Mucosa of descending colon (tissue), 3 donors: Measurements from ENCODE around the gene VSIG10L. TPM values are rescaled to one million over a fixed set of nuclear protein-coding genes. Genes with fewer than 3 reads are reported as not detected.
A peak's percentile ranks its signal among the peaks of the same experiment; 100 is the strongest.

ENCODE experiments used
- ATAC-seq: fragments of 200-7000 bp; cut with Tn5 transposase; one replicate; pipeline ENCODE4 v1.9.1; 2020; ENCODE audit warnings: mild to moderate bottlenecking, moderate library complexity
- DNase-seq, 3 donors: peaks; one replicate each; pipeline ENCODE4 v3.0.0-alpha.2; 2020
- H3K36me3 ChIP-seq: fragments of 200-600 bp; one replicate; pipeline ENCODE4 v1.8.0; 2021; ENCODE audit warnings: low read depth, mild to moderate bottlenecking
- H3K4me1 ChIP-seq: fragments of 200-600 bp; one replicate; pipeline ENCODE4 v1.8.0; 2021; ENCODE audit warnings: low read depth, mild to moderate bottlenecking
- H3K4me3 ChIP-seq: fragments of 200-600 bp; one replicate; pipeline ENCODE4 v1.8.0; 2021; ENCODE audit warnings: mild to moderate bottlenecking
- H3K9me3 ChIP-seq: fragments of 200-600 bp; one replicate; pipeline ENCODE4 v1.8.0; 2021; ENCODE audit warnings: mild to moderate bottlenecking
- intact Hi-C, 2 donors: fragments of 100-400 bp; cut with DNase I in 1 of 2; cut with micrococcal nuclease in 1 of 2; formaldehyde crosslinking; loops; one replicate each; pipeline versions ENCODE4 v1.11.0 to v1.11.1; 2022; cut with DNase I, micrococcal nuclease
- total RNA-seq, 3 donors: library from RNA; stranded (reverse); fragmentation: NEBNext Ultra II Directional in 2 of 3; extraction: Animal tissue kit (Norgen Biotek cat#: 25700) in 2 of 3; gene quantifications; one replicate each; pipeline versions ENCODE4 v1.2.1 to v1.2.4, GENCODE V29; 2021 to 2023
- TF ChIP-seq, protein P1 (sequence below): fragments of 200-600 bp; IDR thresholded peaks from one replicate; pipeline ENCODE4 v1.8.0; 2022; ENCODE audit warnings: antibody characterized with exemption, mild to moderate bottlenecking
- donor health status: DM: no; HTN: no; CAD: no; lungs with moderate emphysema.
- donor health status: DM: no; HTN: no; CAD: no.
- donor health status: DM: no; HTN: yes; CAD: no.

Gene VSIG10L
- total RNA-seq, 3 donors from 2014 or later, result 0.69 to 3.8 (median 1.6) TPM

DNA sequence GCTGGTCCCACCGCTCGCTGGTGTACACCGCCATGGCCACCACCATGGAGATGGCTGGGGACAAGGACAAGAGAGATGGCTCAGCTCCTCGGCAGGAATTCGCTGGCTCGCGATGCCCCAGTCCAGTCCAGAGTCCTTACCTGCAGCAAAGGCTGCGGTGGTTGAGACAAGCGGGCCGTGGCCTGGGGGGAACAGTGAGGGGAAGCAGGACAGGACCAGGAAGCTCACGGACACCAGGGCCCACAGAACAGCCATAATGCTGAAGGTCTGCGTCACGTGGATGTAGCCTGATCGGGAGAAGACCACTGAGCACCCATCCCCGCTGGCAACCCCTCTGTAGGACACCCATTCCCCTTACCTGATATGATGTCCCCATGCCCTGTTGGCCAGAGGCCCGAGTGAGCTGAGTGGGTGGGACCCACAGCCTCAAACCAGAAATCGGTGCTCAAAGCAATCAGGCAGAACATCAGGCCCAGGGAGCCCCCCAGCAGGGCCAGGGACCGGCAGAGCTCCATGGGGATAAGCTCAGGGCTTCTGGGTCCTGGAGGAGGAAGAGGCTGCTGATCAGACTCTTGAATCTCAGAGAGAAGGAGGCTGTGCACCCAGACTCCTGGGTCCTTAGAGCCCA lies 30.2 kb upstream of the VSIG10L start:
- peaks cover 6% of the 10 kb centered on the region for H3K4me1 ChIP-seq
- TF ChIP-seq, protein P1, sequence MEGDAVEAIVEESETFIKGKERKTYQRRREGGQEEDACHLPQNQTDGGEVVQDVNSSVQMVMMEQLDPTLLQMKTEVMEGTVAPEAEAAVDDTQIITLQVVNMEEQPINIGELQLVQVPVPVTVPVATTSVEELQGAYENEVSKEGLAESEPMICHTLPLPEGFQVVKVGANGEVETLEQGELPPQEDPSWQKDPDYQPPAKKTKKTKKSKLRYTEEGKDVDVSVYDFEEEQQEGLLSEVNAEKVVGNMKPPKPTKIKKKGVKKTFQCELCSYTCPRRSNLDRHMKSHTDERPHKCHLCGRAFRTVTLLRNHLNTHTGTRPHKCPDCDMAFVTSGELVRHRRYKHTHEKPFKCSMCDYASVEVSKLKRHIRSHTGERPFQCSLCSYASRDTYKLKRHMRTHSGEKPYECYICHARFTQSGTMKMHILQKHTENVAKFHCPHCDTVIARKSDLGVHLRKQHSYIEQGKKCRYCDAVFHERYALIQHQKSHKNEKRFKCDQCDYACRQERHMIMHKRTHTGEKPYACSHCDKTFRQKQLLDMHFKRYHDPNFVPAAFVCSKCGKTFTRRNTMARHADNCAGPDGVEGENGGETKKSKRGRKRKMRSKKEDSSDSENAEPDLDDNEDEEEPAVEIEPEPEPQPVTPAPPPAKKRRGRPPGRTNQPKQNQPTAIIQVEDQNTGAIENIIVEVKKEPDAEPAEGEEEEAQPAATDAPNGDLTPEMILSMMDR, result no peak
- intact Hi-C loops, result no loop called here
- DNase-seq, result peak in 1 of 3 donors; percentile 47
- no peaks in the 10 kb centered on the region for H3K36me3 ChIP-seq
- H3K4me3 ChIP-seq, result no peak overlapping the region
- no peak for ATAC-seq
- no peaks in the 10 kb centered on the region for H3K9me3 ChIP-seq

DNA sequence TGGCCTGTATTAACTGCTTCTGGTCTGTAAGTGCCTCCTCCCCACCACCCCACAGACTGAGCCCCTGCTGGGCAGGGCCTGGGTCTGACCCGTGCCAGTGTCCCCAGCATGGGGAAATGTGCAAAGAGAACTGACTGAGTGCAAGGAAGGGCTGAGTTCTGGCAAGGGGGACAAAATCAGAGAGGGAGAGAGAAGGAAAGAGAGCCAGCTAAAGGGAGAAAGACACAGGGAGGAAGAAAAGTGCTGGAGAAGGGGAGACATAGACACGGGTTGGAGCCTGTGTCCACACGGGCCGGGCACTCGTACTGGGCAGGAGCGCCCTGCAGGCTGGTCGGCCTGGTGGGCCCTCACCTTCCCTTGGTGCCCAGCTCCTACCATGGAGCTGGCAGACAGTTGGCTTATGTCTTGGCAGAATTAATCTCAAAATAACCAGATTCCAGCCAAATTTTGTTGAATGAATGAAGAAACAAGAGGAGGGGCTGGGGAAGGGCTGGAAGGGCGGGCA lies 29.3 kb upstream of the VSIG10L start:
- DNase-seq, result no peak
- TF ChIP-seq, protein P1, result no peak
- intact Hi-C loops, result no loop called here
- Histone ChIP-seq H3K4me3 (no peak overlapping the region), H3K9me3 (no peaks in the 10 kb centered on the region), H3K4me1 (peaks cover 6% of the 10 kb centered on the region), H3K36me3 (no peaks in the 10 kb centered on the region)
- no peak for ATAC-seq

DNA sequence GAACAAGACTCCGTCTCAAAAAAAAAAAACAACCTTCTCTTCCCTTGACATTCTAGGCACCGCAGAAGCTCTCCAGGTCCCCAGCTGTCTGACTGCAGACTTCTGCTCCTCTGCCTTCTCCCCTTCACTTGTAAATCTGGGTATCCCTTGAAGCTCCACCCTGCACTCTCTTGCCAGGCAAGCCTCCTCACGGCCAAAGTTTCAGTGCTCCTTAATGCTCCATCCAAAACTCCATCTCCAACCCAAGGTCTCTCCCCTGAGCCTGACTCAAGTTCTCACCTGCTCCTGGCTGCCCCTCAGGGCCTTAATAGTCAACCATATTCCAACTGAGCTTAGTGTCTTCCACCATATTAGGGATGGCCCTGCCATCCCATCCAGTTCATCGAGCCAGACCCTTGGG lies 28.3 kb upstream of the VSIG10L start:
- no peak overlapping the region for H3K4me3 ChIP-seq
- peaks cover 9% of the 10 kb centered on the region for H3K4me1 ChIP-seq
- TF ChIP-seq, protein P1, result no peak
- intact Hi-C loops, result no loop called here
- ATAC-seq, result no peak
- H3K9me3 ChIP-seq, result no peaks in the 10 kb centered on the region
- no peak for DNase-seq
- no peaks in the 10 kb centered on the region for H3K36me3 ChIP-seq

DNA sequence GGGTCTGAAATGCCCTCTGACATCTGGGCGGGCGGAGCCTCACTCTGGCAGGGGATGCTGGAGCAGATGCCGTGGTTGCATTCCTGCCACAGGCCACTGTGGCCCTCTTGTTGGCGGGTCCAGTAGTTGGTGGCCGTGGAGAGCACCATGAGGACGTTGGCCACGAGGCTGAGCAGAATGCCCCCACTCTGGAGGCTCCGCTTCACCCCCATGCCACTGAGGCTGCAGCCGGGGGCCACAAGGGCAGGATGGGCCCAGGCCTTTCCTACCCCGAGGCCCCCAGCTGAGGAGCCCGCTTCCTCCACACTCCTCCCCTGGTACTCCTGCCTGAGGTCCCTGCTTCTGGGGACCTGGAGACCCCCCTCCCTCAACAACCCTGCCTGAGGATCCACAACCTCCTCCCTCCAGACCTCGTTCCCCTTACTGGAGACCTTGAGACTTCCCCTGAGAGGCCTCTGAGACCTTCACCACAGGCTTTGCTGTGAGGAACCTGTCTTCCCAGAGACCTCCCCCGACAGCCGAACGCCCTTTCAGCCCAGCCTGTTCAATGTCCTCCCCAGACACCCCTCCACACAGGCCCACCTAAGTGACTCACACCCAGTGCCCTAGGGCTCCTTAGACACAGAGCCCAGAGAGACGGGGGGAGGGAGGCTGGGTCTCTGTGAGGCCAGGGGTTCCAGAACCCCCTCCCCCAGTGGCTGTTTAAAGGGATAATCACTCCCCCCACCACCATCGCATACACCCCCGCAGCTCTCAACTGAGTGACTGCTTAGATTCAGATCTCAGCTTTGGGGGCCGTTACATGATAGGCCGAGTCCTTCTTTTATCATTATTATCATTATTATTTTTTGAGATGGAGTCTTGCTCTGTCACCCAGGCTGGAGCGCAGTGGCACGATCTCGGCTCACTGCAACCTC lies 26.7 kb upstream of the VSIG10L start, which contains the start of gene CLDND2:
Gene CLDND2, minus strand, starts transcription at position 638 of the 917 bp plus-strand sequence. Its CDS starts 426 bp downstream, at position 212.
- intact Hi-C loops, result no loop called here
- Histone ChIP-seq H3K4me3 (peak within 1 kb of the TSS; percentile 45), H3K36me3 (no peaks in the 10 kb centered on the region), H3K9me3 (no peaks in the 10 kb centered on the region), H3K4me1 (peaks cover 17% of the 10 kb centered on the region)
- TF ChIP-seq, protein P1, result no peak
- ATAC-seq, result no peak
- DNase-seq, result peak in 1 of 3 donors; percentile 29

DNA sequence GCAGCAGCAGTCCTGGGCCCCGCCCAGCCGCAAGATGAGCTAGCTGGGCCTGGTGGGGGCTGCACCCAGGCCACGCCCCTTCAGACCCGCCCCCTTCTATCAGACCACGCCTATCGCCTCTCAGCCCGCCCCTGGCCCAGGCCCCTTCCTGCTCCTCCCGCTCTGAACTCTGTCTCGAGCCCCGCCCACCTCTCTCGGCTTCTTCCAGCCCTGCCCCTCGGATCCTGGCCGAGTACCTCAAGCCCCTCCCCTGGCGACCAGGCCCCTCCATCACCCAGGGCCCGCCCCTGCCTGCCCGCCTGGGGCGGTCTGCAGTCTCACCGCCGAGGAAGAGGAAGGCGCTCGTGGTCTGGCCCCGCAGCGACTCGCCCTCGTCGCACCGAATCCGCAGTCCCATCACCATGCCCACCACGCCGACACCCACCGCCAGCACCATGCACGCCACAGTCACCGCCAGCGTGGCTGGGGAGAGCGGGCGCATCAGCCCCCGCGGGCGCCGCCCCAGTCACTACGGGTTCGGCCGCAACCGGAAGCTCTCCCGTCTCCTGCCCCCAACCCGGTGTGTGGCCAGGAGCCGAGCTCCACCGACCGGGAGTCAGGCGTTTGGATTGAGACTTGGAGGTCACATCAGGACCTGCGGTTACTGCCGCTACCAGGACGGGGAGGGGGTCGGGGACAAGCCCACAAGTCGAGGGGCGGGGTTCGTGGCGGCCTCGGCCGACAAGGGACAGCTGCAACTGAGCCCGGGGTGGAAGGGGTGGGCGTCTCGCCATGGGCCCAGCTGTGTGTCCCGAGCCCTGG lies 25.8 kb upstream of the VSIG10L start:
- Histone ChIP-seq H3K4me3 (peak overlapping the region; percentile 45), H3K9me3 (no peaks in the 10 kb centered on the region), H3K4me1 (peaks cover 26% of the 10 kb centered on the region), H3K36me3 (no peaks in the 10 kb centered on the region)
- intact Hi-C loops, result no loop called here
- ATAC-seq, result peak; percentile 87
- peak; percentile 99 to 100 (median 100) for DNase-seq
- TF ChIP-seq, protein P1, result no peak
